HG02840 (cell line): Measurements from ENCODE around the gene CPXM1.
"Not testable (repeated sequence)": the region's sequence is repeated elsewhere in the genome, so short reads cannot be mapped to it uniquely, and the experiment has no call there.

Experiments
- ATAC-seq: cut with Tn5 transposase; IDR thresholded peaks from one replicate; pipeline ENCODE4 v1.9.1; 2021; ENCODE audit warnings: mild to moderate bottlenecking, moderate library complexity, moderate number of reproducible peaks; ENCODE audit not compliant: unreplicated experiment, low FRiP score

The CPXM1 gene

GRCh38 chr20:2825761-2826160, 25.3 kb upstream of the CPXM1 start:
- no peak for ATAC-seq

- no peak for ATAC-seq
Measured at GRCh38 chr20:2822073-2822472, 21.6 kb upstream of the CPXM1 start.

GRCh38 chr20:2820896-2821869, 20.8 kb upstream of the CPXM1 start:
- ATAC-seq: no peak

GRCh38 chr20:2820084-2820895, 19.9 kb upstream of the CPXM1 start:
- ATAC-seq: no peak

- no peak for ATAC-seq
Measured at GRCh38 chr20:2817891-2818595, 17.6 kb upstream of the CPXM1 start.

- no peak for ATAC-seq
Measured at GRCh38 chr20:2817341-2817726, 16.9 kb upstream of the CPXM1 start.

GRCh38 chr20:2816583-2817340, 16.3 kb upstream of the CPXM1 start:
- no peak for ATAC-seq

- no peak for ATAC-seq
Measured at GRCh38 chr20:2816030-2816582, 15.7 kb upstream of the CPXM1 start, which contains the start of gene TMEM239. TMEM239 (plus strand) TSS chr20:2816364; CDS start chr20:2816555, 191 bp downstream.

GRCh38 chr20:2815242-2815900, 14.9 kb upstream of the CPXM1 start:
- no peak for ATAC-seq

GRCh38 chr20:2814587-2815051, 14.2 kb upstream of the CPXM1 start, which contains the start of gene C20orf141:
C20orf141 (plus strand) TSS chr20:2814987; CDS start chr20:2815185, 198 bp downstream.
- no peak for ATAC-seq

GRCh38 chr20:2814076-2814475, 13.6 kb upstream of the CPXM1 start:
- ATAC-seq: no peak

- ATAC-seq: no peak
Measured at GRCh38 chr20:2812189-2812588, 11.8 kb upstream of the CPXM1 start.

GRCh38 chr20:2809690-2810089, 9.3 kb upstream of the CPXM1 start:
- no peak for ATAC-seq

- ATAC-seq: not testable (repeated sequence)
Measured at GRCh38 chr20:2807929-2808328, 7.5 kb upstream of the CPXM1 start.

GRCh38 chr20:2807019-2807418, 6.6 kb upstream of the CPXM1 start:
- no peak for ATAC-seq

- ATAC-seq: no peak
Measured at GRCh38 chr20:2806351-2806701, 5.9 kb upstream of the CPXM1 start.

- ATAC-seq: no peak
Measured at GRCh38 chr20:2805689-2806350, 5.4 kb upstream of the CPXM1 start.
